ENCODE data around the gene SLC28A2. TPM values are rescaled to one million over a fixed set of nuclear protein-coding genes. Genes with fewer than 3 reads are reported as not detected.

SLC28A2 gene
- total RNA-seq, 1 donor from 2014 or later, result not detected

DNA sequence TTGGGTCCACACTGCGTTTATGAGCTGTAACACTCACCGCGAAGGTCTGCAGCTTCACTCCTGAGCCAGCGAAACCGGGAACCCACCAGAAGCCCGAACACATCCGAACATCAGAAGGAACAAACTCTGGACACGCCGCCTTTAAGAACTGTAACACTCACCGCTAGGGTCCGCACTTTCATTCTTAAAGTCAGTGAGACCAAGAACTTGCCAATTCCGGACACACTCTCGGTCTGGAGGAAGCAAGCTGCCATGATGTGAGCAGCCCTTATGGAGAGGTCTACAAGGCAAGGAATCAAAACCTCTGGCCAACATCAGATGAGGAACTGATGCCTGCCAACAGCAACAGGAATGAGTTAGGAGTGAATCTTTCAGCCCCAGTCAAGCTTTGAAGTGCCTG, 62.9 kb downstream of the SLC28A2 start:
- DNase-seq (ENCODE audit: low read depth), result no peak
- FAIRE-seq, result no peak

GRCh38 chr15:45319472-45320214, 67.6 kb downstream of the SLC28A2 start:
- Mint-ChIP-seq H3K27me3 (ENCODE audit: low read depth, unreplicated experiment) (peaks cover 3% of the 10 kb centered on the region), H3K4me1 (ENCODE audit: low read depth, unreplicated experiment) (no peaks in the 10 kb centered on the region), H3K9me3 (ENCODE audit: unreplicated experiment) (peaks cover 6% of the 10 kb centered on the region), H3K27ac (ENCODE audit: unreplicated experiment) (no peak overlapping the region), H3K4me3 (ENCODE audit: unreplicated experiment) (no peak overlapping the region), H3K36me3 (ENCODE audit: low read depth, unreplicated experiment) (no peaks in the 10 kb centered on the region)
- H3K4me1 ChIP-seq (ENCODE audit: insufficient read depth, low read length), result no peaks in the 10 kb centered on the region
- TF ChIP-seq, protein P1, sequence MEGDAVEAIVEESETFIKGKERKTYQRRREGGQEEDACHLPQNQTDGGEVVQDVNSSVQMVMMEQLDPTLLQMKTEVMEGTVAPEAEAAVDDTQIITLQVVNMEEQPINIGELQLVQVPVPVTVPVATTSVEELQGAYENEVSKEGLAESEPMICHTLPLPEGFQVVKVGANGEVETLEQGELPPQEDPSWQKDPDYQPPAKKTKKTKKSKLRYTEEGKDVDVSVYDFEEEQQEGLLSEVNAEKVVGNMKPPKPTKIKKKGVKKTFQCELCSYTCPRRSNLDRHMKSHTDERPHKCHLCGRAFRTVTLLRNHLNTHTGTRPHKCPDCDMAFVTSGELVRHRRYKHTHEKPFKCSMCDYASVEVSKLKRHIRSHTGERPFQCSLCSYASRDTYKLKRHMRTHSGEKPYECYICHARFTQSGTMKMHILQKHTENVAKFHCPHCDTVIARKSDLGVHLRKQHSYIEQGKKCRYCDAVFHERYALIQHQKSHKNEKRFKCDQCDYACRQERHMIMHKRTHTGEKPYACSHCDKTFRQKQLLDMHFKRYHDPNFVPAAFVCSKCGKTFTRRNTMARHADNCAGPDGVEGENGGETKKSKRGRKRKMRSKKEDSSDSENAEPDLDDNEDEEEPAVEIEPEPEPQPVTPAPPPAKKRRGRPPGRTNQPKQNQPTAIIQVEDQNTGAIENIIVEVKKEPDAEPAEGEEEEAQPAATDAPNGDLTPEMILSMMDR (IDR thresholded peaks at IDR 0.05; ENCODE audit: insufficient read depth, low read depth, low read length), result no peak
- no peak for TF ChIP-seq EZH2 (IDR thresholded peaks at IDR 0.05; ENCODE audit: insufficient read depth, low read length)
- FAIRE-seq (no peak), DNase-seq (ENCODE audit: low read depth) (no peak)
- no peaks in the 10 kb centered on the region for H3K36me3 ChIP-seq (ENCODE audit: insufficient read depth, low read length)
- H3K27me3 ChIP-seq (ENCODE audit: insufficient read depth, low read length), result no peaks in the 10 kb centered on the region
- no peak overlapping the region for H3K9ac ChIP-seq (ENCODE audit: low read length)
- H3K79me2 ChIP-seq (ENCODE audit: insufficient read depth, low read length), result no peaks in the 10 kb centered on the region
- H3K9me3 ChIP-seq (ENCODE audit: insufficient read depth, low read depth, low read length), result no peaks in the 10 kb centered on the region
- no peak overlapping the region for H3K27ac ChIP-seq (ENCODE audit: low read depth, low read length)
- no peak overlapping the region for H3K4me3 ChIP-seq (ENCODE audit: insufficient read depth, low read depth, low read length)
- no peak overlapping the region for H3K4me2 ChIP-seq (ENCODE audit: low read length)
- no peaks in the 10 kb centered on the region for H4K20me1 ChIP-seq (ENCODE audit: insufficient read depth, low read length)
- H2AFZ ChIP-seq (ENCODE audit: low read depth, low read length), result no peak overlapping the region

More for the DNA sequence above, 62.9 kb downstream of the SLC28A2 start:
- H3K27ac Mint-ChIP-seq (ENCODE audit: unreplicated experiment), result no peak overlapping the region
- H3K27me3 Mint-ChIP-seq (ENCODE audit: low read depth, unreplicated experiment), result no peaks in the 10 kb centered on the region
- H3K4me3 ChIP-seq (ENCODE audit: insufficient read depth, low read depth, low read length), result no peak overlapping the region
- TF ChIP-seq EZH2 (IDR thresholded peaks at IDR 0.05; ENCODE audit: insufficient read depth, low read length), result no peak
- TF ChIP-seq, protein P1 (IDR thresholded peaks at IDR 0.05; ENCODE audit: insufficient read depth, low read depth, low read length), result no peak
- H3K4me2 ChIP-seq (ENCODE audit: low read length), result no peak overlapping the region
- no peaks in the 10 kb centered on the region for H3K36me3 ChIP-seq (ENCODE audit: insufficient read depth, low read length)
- no peak overlapping the region for H3K27ac ChIP-seq (ENCODE audit: low read depth, low read length)
- no peak overlapping the region for H2AFZ ChIP-seq (ENCODE audit: low read depth, low read length)
- no peaks in the 10 kb centered on the region for H3K9me3 ChIP-seq (ENCODE audit: insufficient read depth, low read depth, low read length)
- no peak overlapping the region for H3K4me3 Mint-ChIP-seq (ENCODE audit: unreplicated experiment)
- H3K4me1 Mint-ChIP-seq (ENCODE audit: low read depth, unreplicated experiment), result no peaks in the 10 kb centered on the region
- no peak overlapping the region for H3K9ac ChIP-seq (ENCODE audit: low read length)
- H3K27me3 ChIP-seq (ENCODE audit: insufficient read depth, low read length), result no peaks in the 10 kb centered on the region
- H3K9me3 Mint-ChIP-seq (ENCODE audit: unreplicated experiment), result peaks cover 5% of the 10 kb centered on the region
- H3K36me3 Mint-ChIP-seq (ENCODE audit: low read depth, unreplicated experiment), result no peaks in the 10 kb centered on the region
- no peaks in the 10 kb centered on the region for H3K4me1 ChIP-seq (ENCODE audit: insufficient read depth, low read length)
- no peaks in the 10 kb centered on the region for H4K20me1 ChIP-seq (ENCODE audit: insufficient read depth, low read length)
- no peaks in the 10 kb centered on the region for H3K79me2 ChIP-seq (ENCODE audit: insufficient read depth, low read length)

DNA sequence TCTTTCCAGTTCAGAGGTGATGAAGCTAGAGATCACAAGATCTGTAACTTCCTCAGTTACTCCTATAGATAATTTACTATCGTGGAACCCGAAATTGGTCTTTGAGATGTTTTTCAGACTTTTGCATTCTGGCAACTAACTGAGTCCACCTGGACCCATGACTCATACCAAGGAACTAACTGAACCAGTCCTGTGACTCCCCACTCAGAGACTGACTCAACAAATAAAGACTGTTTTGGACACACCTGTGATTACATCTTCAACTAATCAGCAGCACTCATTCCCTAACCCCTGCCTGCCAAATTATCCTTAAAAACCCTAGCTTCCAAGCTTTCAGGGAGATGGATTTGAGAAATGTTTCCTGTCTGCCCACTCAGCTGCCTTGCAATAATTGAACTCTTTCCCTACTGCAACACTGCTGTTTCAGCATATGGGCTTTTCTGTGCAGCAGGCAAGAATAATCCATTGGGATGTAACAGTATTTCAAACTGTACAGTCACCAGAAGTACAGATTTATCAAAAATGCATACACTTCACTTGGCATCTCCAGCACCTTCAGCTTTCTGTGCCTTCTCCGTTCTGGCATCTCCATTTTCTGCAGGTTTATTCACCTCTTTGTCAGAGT, 68.7 kb downstream of the SLC28A2 start:
- Histone ChIP-seq H3K27ac (ENCODE audit: low read depth, low read length) (no peak overlapping the region), H3K4me1 (ENCODE audit: insufficient read depth, low read length) (no peaks in the 10 kb centered on the region), H3K79me2 (ENCODE audit: insufficient read depth, low read length) (no peaks in the 10 kb centered on the region), H3K27me3 (ENCODE audit: insufficient read depth, low read length) (no peaks in the 10 kb centered on the region), H4K20me1 (ENCODE audit: insufficient read depth, low read length) (no peaks in the 10 kb centered on the region), H2AFZ (ENCODE audit: low read depth, low read length) (no peak overlapping the region), H3K4me3 (ENCODE audit: insufficient read depth, low read depth, low read length) (no peak overlapping the region), H3K36me3 (ENCODE audit: insufficient read depth, low read length) (no peaks in the 10 kb centered on the region), H3K9me3 (ENCODE audit: insufficient read depth, low read depth, low read length) (no peaks in the 10 kb centered on the region), H3K9ac (ENCODE audit: low read length) (no peak overlapping the region), H3K4me2 (ENCODE audit: low read length) (no peak overlapping the region)
- no peak for DNase-seq (ENCODE audit: low read depth)
- no peaks in the 10 kb centered on the region for H3K36me3 Mint-ChIP-seq (ENCODE audit: low read depth, unreplicated experiment)
- FAIRE-seq, result no peak
- H3K4me1 Mint-ChIP-seq (ENCODE audit: low read depth, unreplicated experiment), result no peaks in the 10 kb centered on the region
- peaks cover 6% of the 10 kb centered on the region for H3K9me3 Mint-ChIP-seq (ENCODE audit: unreplicated experiment)
- H3K27me3 Mint-ChIP-seq (ENCODE audit: low read depth, unreplicated experiment), result peaks cover 3% of the 10 kb centered on the region
- H3K27ac Mint-ChIP-seq (ENCODE audit: unreplicated experiment), result no peak overlapping the region
- TF ChIP-seq, protein P1 (IDR thresholded peaks at IDR 0.05; ENCODE audit: insufficient read depth, low read depth, low read length), result no peak
- no peak for TF ChIP-seq EZH2 (IDR thresholded peaks at IDR 0.05; ENCODE audit: insufficient read depth, low read length)
- H3K4me3 Mint-ChIP-seq (ENCODE audit: unreplicated experiment), result no peak overlapping the region

All from astrocyte (in vitro differentiated cells and primary cell).